Activated naive CD4-positive, alpha-beta T cell treated with anti-CD3 and anti-CD28 coated beads, Interleukin-2, amount 10 ng/mL, durations not matched to agents 7 days and 5 days (primary cell): ENCODE results near the gene MIOS.
A peak's percentile ranks its signal among the peaks of the same experiment; 100 is the strongest.

Experiments
- CTCF ChIA-PET: fragments of 350-600 bp; sonication (Branson Sonifier 250); formaldehyde crosslinking; loops from one replicate; lab custom pipeline; 2021; ENCODE audit warnings: antibody characterized with exemption; lab: Charles Lee
- DNase-seq: peaks from one replicate; pipeline ENCODE4 v3.0.0-alpha.2; 2020
- H3K27ac Mint-ChIP-seq: one replicate; pipeline ENCODE4 v1.8.0; 2021; ENCODE audit warnings: mild to moderate bottlenecking, moderate library complexity, mixed read lengths
- H3K27me3 Mint-ChIP-seq: one replicate; pipeline ENCODE4 v1.8.0; 2021; ENCODE audit warnings: mild to moderate bottlenecking, mixed read lengths
- H3K36me3 Mint-ChIP-seq: one replicate; pipeline ENCODE4 v1.8.0; 2021; ENCODE audit warnings: mixed read lengths
- H3K4me1 Mint-ChIP-seq: one replicate; pipeline ENCODE4 v1.8.0; 2021; ENCODE audit warnings: mixed read lengths
- H3K4me3 Mint-ChIP-seq: one replicate; pipeline ENCODE4 v1.8.0; 2021; ENCODE audit warnings: mild to moderate bottlenecking, moderate library complexity, mixed read lengths
- H3K9me3 Mint-ChIP-seq: one replicate; pipeline ENCODE4 v1.8.0; 2021; ENCODE audit warnings: mixed read lengths

MIOS gene

GRCh38 chr7:7620236-7620635, 53.6 kb downstream of the MIOS start:
- H3K27ac Mint-ChIP-seq, result no peak overlapping the region
- no peaks in the 10 kb centered on the region for H3K27me3 Mint-ChIP-seq
- H3K36me3 Mint-ChIP-seq, result no peaks in the 10 kb centered on the region
- no peak for DNase-seq
- no peak overlapping the region for H3K4me3 Mint-ChIP-seq
- no peaks in the 10 kb centered on the region for H3K9me3 Mint-ChIP-seq
- CTCF ChIA-PET, result no interaction called here
- H3K4me1 Mint-ChIP-seq, result peaks cover 19% of the 10 kb centered on the region

GRCh38 chr7:7620644-7621210, 54.0 kb downstream of the MIOS start:
- CTCF ChIA-PET, result interaction anchor here (1.0 kb wide), 1 partner anchor 73 kb away, joined by 3 read pairs; no protein-coding TSS in a partner anchor
- H3K4me1 Mint-ChIP-seq, result peaks cover 19% of the 10 kb centered on the region
- DNase-seq, result no peak
- no peak overlapping the region for H3K4me3 Mint-ChIP-seq
- no peaks in the 10 kb centered on the region for H3K27me3 Mint-ChIP-seq
- no peak overlapping the region for H3K27ac Mint-ChIP-seq
- no peaks in the 10 kb centered on the region for H3K36me3 Mint-ChIP-seq
- H3K9me3 Mint-ChIP-seq, result peaks cover under 1% of the 10 kb centered on the region

DNA sequence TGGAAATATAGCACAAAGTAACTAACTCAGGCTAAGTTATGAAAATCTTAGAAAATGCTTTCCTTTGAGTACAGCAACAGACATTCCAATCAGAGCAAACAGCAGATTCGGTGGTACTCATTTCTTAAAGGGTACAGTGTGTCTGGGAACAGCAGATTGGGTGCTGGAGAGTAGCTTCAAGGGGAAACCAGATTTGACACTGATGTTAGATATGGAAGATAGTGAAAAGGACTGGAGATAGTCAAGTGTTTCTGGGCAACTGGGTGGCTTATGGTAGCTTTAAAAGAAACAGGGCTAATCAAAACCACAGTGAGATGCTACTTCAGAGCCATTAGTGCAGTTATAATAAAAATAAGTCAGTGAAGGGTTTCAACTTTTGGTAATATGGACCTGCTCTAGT, 61.8 kb downstream of the MIOS start:
- Mint-ChIP-seq H3K9me3 (peaks cover 14% of the 10 kb centered on the region), H3K27ac (no peak overlapping the region), H3K27me3 (peaks cover 5% of the 10 kb centered on the region), H3K4me3 (no peak overlapping the region), H3K4me1 (no peaks in the 10 kb centered on the region), H3K36me3 (peaks cover 4% of the 10 kb centered on the region)
- CTCF ChIA-PET, result no interaction called here
- DNase-seq, result no peak

- Mint-ChIP-seq H3K27ac (no peak overlapping the region), H3K4me3 (no peak overlapping the region), H3K9me3 (peaks cover 14% of the 10 kb centered on the region), H3K36me3 (peaks cover 11% of the 10 kb centered on the region), H3K27me3 (peaks cover 5% of the 10 kb centered on the region), H3K4me1 (no peaks in the 10 kb centered on the region)
- DNase-seq, result no peak
- CTCF ChIA-PET, result no interaction called here
Measured at GRCh38 chr7:7630626-7631329, 64.1 kb downstream of the MIOS start.

DNA sequence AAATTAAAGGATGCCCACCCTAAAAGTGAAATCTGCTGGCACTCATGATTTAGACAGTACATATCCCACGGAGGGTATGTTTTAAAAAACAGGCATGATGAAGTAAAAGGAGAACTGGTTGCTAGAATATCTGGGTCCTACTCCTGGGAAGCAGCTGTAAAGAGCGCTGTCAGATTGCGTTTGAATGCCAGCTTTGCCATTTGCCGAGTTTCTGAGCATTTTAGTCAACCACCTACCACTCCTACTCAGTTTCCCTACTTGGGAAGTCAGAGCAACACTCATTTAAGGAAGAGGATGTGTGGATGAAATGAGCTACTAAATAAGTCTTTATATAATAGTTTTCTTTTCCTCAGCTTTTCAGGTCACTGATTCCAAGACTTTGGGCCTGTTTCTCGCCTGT, 72.7 kb downstream of the MIOS start:
- Mint-ChIP-seq H3K36me3 (peaks cover 33% of the 10 kb centered on the region), H3K4me1 (peaks cover 39% of the 10 kb centered on the region), H3K9me3 (no peaks in the 10 kb centered on the region), H3K4me3 (peak overlapping the region; percentile 93), H3K27me3 (no peaks in the 10 kb centered on the region), H3K27ac (peak overlapping the region; percentile 97)
- DNase-seq, result no peak
- CTCF ChIA-PET, result no interaction called here

GRCh38 chr7:7639847-7640220, 73.2 kb downstream of the MIOS start:
- Mint-ChIP-seq H3K27me3 (no peaks in the 10 kb centered on the region), H3K4me1 (peaks cover 42% of the 10 kb centered on the region), H3K4me3 (peak overlapping the region; percentile 93), H3K36me3 (peaks cover 36% of the 10 kb centered on the region), H3K9me3 (no peaks in the 10 kb centered on the region), H3K27ac (peak overlapping the region; percentile 97)
- CTCF ChIA-PET, result no interaction called here
- DNase-seq, result peak; percentile 61

- DNase-seq, result peak; percentile 99
- Mint-ChIP-seq H3K9me3 (no peaks in the 10 kb centered on the region), H3K4me3 (peak within 1 kb of the TSS; percentile 93), H3K36me3 (peaks cover 33% of the 10 kb centered on the region), H3K27me3 (no peaks in the 10 kb centered on the region), H3K4me1 (peaks cover 42% of the 10 kb centered on the region), H3K27ac (peak within 1 kb of the TSS; percentile 97)
- CTCF ChIA-PET, result interaction anchor here (1.1 to 1.8 kb wide), 4 partner anchors 41 to 550 kb away, joined by 3 to 5 read pairs (median 4); no protein-coding TSS in a partner anchor
Measured at GRCh38 chr7:7640221-7641128, 73.8 kb downstream of the MIOS start, which contains the start of gene UMAD1. UMAD1 (plus strand) TSS chr7:7640752; CDS start chr7:7673372, 32,620 bp downstream.

GRCh38 chr7:7641129-7641663, 74.5 kb downstream of the MIOS start:
- CTCF ChIA-PET, result interaction anchor here (1.1 to 1.8 kb wide), 4 partner anchors 40 to 549 kb away, joined by 3 to 5 read pairs (median 4); no protein-coding TSS in a partner anchor
- Mint-ChIP-seq H3K36me3 (peaks cover 32% of the 10 kb centered on the region), H3K27me3 (no peaks in the 10 kb centered on the region), H3K9me3 (no peaks in the 10 kb centered on the region), H3K27ac (peak overlapping the region; percentile 97), H3K4me1 (peaks cover 42% of the 10 kb centered on the region), H3K4me3 (peak overlapping the region; percentile 93)
- DNase-seq, result no peak

DNA sequence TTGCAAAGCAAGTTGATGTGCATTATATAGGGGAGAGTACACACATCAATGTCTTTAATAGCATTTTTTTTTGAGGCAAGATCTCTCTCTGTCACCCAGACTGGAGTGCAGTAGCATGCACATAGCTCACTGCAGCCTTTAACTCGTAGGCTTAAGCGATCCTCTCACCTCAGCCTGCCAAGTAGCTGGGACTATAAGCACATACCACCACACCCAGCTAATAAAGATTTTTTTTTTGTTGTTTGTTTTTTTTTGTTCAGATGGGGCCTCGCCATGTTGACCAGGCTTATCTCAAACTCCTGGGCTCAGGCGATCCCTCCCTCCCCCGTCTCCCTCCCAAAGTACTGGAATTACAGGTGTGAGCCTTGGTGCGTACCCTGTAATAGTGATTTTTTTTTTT, 75.4 kb downstream of the MIOS start:
- CTCF ChIA-PET, result interaction anchor here (1.3 to 1.8 kb wide), 3 partner anchors 39 to 539 kb away, joined by 4 to 5 read pairs (median 4); no protein-coding TSS in a partner anchor
- H3K4me1 Mint-ChIP-seq, result peaks cover 42% of the 10 kb centered on the region
- peaks cover 31% of the 10 kb centered on the region for H3K36me3 Mint-ChIP-seq
- DNase-seq, result no peak
- peak overlapping the region; percentile 97 for H3K27ac Mint-ChIP-seq
- H3K9me3 Mint-ChIP-seq, result no peaks in the 10 kb centered on the region
- no peaks in the 10 kb centered on the region for H3K27me3 Mint-ChIP-seq
- H3K4me3 Mint-ChIP-seq, result peak overlapping the region; percentile 93

GRCh38 chr7:7647495-7648036, 80.9 kb downstream of the MIOS start:
- no peaks in the 10 kb centered on the region for H3K9me3 Mint-ChIP-seq
- no peak overlapping the region for H3K4me3 Mint-ChIP-seq
- H3K27ac Mint-ChIP-seq, result no peak overlapping the region
- H3K36me3 Mint-ChIP-seq, result peaks cover 28% of the 10 kb centered on the region
- H3K4me1 Mint-ChIP-seq, result peaks cover 26% of the 10 kb centered on the region
- CTCF ChIA-PET, result interaction anchor here (0.9 kb wide), 1 partner anchor 33 kb away, joined by 3 read pairs; no protein-coding TSS in a partner anchor
- no peaks in the 10 kb centered on the region for H3K27me3 Mint-ChIP-seq
- no peak for DNase-seq

DNA sequence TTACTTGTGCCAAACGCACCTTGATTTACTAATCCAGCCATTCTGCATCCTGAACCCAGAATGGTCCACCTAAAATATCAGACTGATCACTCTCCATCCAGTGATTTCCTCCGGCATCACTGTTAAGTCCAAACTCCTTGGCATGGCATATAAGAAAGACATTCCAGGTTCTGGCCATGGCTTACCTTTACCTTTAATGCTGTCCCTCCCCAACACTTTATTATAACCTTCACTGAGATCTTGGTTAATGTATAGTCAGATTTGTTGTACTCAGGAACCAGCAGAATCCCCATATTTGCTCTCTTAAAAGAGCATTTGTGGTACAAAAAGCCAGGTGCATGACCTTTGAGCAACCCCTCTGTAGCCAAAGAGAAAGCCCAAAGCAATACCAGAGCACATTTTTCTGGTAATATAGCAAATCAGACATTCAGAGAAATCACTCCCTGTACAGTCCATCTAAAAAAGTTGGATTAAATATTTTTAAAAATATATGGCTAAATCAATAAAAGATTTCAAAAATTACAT, 84.1 kb downstream of the MIOS start:
- Mint-ChIP-seq H3K9me3 (no peaks in the 10 kb centered on the region), H3K27me3 (no peaks in the 10 kb centered on the region), H3K36me3 (peaks cover 9% of the 10 kb centered on the region), H3K4me1 (peaks cover 17% of the 10 kb centered on the region), H3K4me3 (no peak overlapping the region), H3K27ac (no peak overlapping the region)
- CTCF ChIA-PET, result no interaction called here
- no peak for DNase-seq

GRCh38 chr7:7651479-7651878, 84.8 kb downstream of the MIOS start:
- H3K27ac Mint-ChIP-seq, result no peak overlapping the region

DNA sequence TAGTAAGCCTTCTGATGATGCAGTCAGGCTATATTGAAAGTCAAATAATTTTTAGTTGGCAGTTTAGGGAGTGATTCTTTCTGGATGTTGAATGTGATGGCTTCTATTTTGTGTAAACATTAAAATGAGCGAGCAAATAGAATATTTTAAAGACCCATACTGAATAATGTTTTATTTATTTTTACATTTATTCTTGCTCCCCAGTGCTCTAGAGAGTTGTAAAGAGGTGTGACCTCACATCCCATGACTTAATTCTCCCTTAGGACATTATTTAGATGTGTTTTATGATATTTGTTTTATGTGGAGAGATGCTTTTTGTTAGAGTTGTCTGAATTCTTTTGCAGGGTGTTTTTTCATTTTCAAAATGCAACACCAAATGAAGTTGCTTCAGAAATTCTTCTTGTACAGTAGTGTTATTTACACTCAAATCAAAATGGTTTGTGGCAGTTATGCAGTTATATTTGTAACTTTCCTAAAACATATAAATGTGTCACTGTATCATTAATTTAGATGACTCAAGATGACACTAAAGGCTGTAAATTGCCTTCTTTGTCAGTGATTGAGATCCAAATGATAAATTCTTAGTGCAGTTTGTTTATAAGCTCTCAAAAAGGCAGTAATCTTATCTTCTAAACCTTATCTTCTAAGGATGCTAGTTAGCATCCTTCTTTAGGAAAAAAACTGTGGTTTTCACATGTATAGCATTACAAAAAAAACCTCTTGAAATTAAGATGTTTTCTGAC, 86.3 kb downstream of the MIOS start:
- Mint-ChIP-seq H3K36me3 (peaks cover 15% of the 10 kb centered on the region), H3K9me3 (peaks cover 11% of the 10 kb centered on the region), H3K4me3 (no peak overlapping the region), H3K27ac (no peak overlapping the region), H3K27me3 (no peaks in the 10 kb centered on the region), H3K4me1 (peaks cover 17% of the 10 kb centered on the region)
- no peak for DNase-seq
- CTCF ChIA-PET, result no interaction called here

More at GRCh38 chr7:7651479-7651878, 84.8 kb downstream of the MIOS start:
- Mint-ChIP-seq H3K9me3 (peaks cover 2% of the 10 kb centered on the region), H3K4me3 (no peak overlapping the region), H3K27me3 (no peaks in the 10 kb centered on the region), H3K36me3 (peaks cover 7% of the 10 kb centered on the region), H3K4me1 (peaks cover 17% of the 10 kb centered on the region)
- CTCF ChIA-PET, result no interaction called here
- no peak for DNase-seq
